Left forelimb (tissue), 1 donor: ENCODE results near the gene DOC2B.
"Not testable (repeated sequence)": the region's sequence is repeated elsewhere in the genome, so short reads cannot be mapped to it uniquely, and the experiment has no call there.

Source experiments
- DNase-seq: peaks from one replicate; pipeline ENCODE4 v3.0.0-alpha.2; 2018; ENCODE audit warnings: low spot score

DOC2B gene

GRCh38 chr17:210402-210801, 29.0 kb upstream of the DOC2B start:
- DNase-seq = no peak

GRCh38 chr17:208429-208828, 27.0 kb upstream of the DOC2B start:
- no peak for DNase-seq

- no peak for DNase-seq
These were observed 26.3 kb upstream of the DOC2B start for GRCh38 chr17:207775-208174.

GRCh38 chr17:206941-207560, 25.6 kb upstream of the DOC2B start:
- DNase-seq = no peak

GRCh38 chr17:206484-206883, 25.0 kb upstream of the DOC2B start:
- not testable (repeated sequence) for DNase-seq

GRCh38 chr17:205817-206216, 24.4 kb upstream of the DOC2B start:
- no peak for DNase-seq

- DNase-seq = no peak
These were observed 23.8 kb upstream of the DOC2B start for GRCh38 chr17:205148-205669.

- no peak for DNase-seq
These were observed 23.1 kb upstream of the DOC2B start for GRCh38 chr17:204427-205147.

- DNase-seq = no peak
These were observed 21.1 kb upstream of the DOC2B start for GRCh38 chr17:202501-202951.

- not testable (repeated sequence) for DNase-seq
These were observed 20.3 kb upstream of the DOC2B start for GRCh38 chr17:201736-202135.

- not testable (repeated sequence) for DNase-seq
These were observed 19.8 kb upstream of the DOC2B start for GRCh38 chr17:201257-201656.

GRCh38 chr17:200586-200985, 19.1 kb upstream of the DOC2B start:
- no peak for DNase-seq

GRCh38 chr17:199806-200545, 18.5 kb upstream of the DOC2B start:
- DNase-seq = no peak

GRCh38 chr17:199191-199604, 17.7 kb upstream of the DOC2B start:
- no peak for DNase-seq

- DNase-seq = not testable (repeated sequence)
These were observed 16.8 kb upstream of the DOC2B start for GRCh38 chr17:198225-198624.

GRCh38 chr17:197352-197751, 15.9 kb upstream of the DOC2B start:
- DNase-seq = no peak

GRCh38 chr17:194828-195602, 13.6 kb upstream of the DOC2B start:
- DNase-seq = no peak

- no peak for DNase-seq
These were observed 12.7 kb upstream of the DOC2B start for GRCh38 chr17:193841-194806.

GRCh38 chr17:193426-193810, 12.0 kb upstream of the DOC2B start:
- DNase-seq = no peak

- DNase-seq = no peak
These were observed 11.4 kb upstream of the DOC2B start for GRCh38 chr17:192666-193425.
